Fibroblast of villous mesenchyme (primary cell): ENCODE data around the gene FTO. TPM values are rescaled to one million over a fixed set of nuclear protein-coding genes. Genes with fewer than 3 reads are reported as not detected.

Source experiments
- DNase-seq: peaks from one replicate; pipeline ENCODE4 v3.0.0-alpha.2; 2010; ENCODE audit warnings: low read depth
- H3K4me3 ChIP-seq: 2 replicates; pipeline ENCODE4 v1.5.1; 2011; ENCODE audit warnings: low read depth, mild to moderate bottlenecking, low read length
- CTCF ChIP-seq: IDR thresholded peaks from 2 replicates; pipeline ENCODE4 v1.5.1; 2012; ENCODE audit warnings: low read depth, mild to moderate bottlenecking, low read length; ENCODE audit not compliant: insufficient read depth
- total RNA-seq: library from RNA; depleted of rRNA; stranded (reverse); fragments of >200 nt; gene quantifications from 2 replicates; pipeline ENCODE4 v1.2.3, GENCODE V29; 2012

FTO gene
- total RNA-seq, 1 donor, result 157 TPM

- no peak overlapping the region for H3K4me3 ChIP-seq
- DNase-seq, result no peak
- TF ChIP-seq CTCF, result no peak
Measured at GRCh38 chr16:53715023-53715384, 11.0 kb downstream of the FTO start.

GRCh38 chr16:53717577-53717976 lies 13.6 kb downstream of the FTO start:
- H3K4me3 ChIP-seq, result no peak overlapping the region
- DNase-seq, result no peak
- no peak for TF ChIP-seq CTCF

- H3K4me3 ChIP-seq, result no peak overlapping the region
- TF ChIP-seq CTCF, result no peak
- no peak for DNase-seq
Measured at GRCh38 chr16:53721017-53721416, 17.1 kb downstream of the FTO start.

- no peak overlapping the region for H3K4me3 ChIP-seq
- DNase-seq, result no peak
- TF ChIP-seq CTCF, result no peak
Measured at GRCh38 chr16:53726625-53727024, 22.7 kb downstream of the FTO start.

GRCh38 chr16:53730693-53731092 lies 26.7 kb downstream of the FTO start:
- DNase-seq, result no peak
- H3K4me3 ChIP-seq, result no peak overlapping the region
- no peak for TF ChIP-seq CTCF

- no peak for TF ChIP-seq CTCF
- H3K4me3 ChIP-seq, result no peak overlapping the region
- no peak for DNase-seq
Measured at GRCh38 chr16:53732296-53732929, 28.5 kb downstream of the FTO start.

GRCh38 chr16:53734908-53735307 lies 31.0 kb downstream of the FTO start:
- DNase-seq, result no peak

More at GRCh38 chr16:53734908-53735307, 31.0 kb downstream of the FTO start:
- H3K4me3 ChIP-seq, result no peak overlapping the region
- TF ChIP-seq CTCF, result no peak
